HG03520 (cell line): ENCODE data around the gene KRTAP6-3.

Experiments used
- ATAC-seq: cut with Tn5 transposase; IDR thresholded peaks from one replicate; pipeline ENCODE4 v1.9.1; 2021; ENCODE audit warnings: mild to moderate bottlenecking, moderate library complexity; ENCODE audit not compliant: unreplicated experiment

Gene KRTAP6-3, protein sequence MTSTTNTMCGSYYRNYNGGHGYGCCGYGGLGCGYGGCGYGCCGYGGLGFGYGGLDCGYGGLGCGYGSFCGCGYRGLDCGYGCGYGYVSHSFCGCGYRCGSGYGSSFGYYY

GRCh38 chr21:30592140-30592539 lies at the start of gene KRTAP6-3:
Gene KRTAP6-3, plus strand, starts transcription at chr21:30592440. Its CDS starts 6 bp downstream, at chr21:30592446.
- ATAC-seq, result no peak

GRCh38 chr21:30552782-30553181 lies 39.5 kb upstream of the KRTAP6-3 start:
- ATAC-seq, result no peak

GRCh38 chr21:30555095-30555494 lies 37.1 kb upstream of the KRTAP6-3 start:
- ATAC-seq, result no peak

- ATAC-seq, result no peak
Observed at GRCh38 chr21:30561264-30561895, 30.9 kb upstream of the KRTAP6-3 start, which contains the start of gene KRTAP19-7. Gene KRTAP19-7, minus strand, starts transcription at chr21:30561314. Its CDS starts 25 bp downstream, at chr21:30561289.

GRCh38 chr21:30561957-30562356 lies 30.3 kb upstream of the KRTAP6-3 start:
- ATAC-seq, result no peak

DNA sequence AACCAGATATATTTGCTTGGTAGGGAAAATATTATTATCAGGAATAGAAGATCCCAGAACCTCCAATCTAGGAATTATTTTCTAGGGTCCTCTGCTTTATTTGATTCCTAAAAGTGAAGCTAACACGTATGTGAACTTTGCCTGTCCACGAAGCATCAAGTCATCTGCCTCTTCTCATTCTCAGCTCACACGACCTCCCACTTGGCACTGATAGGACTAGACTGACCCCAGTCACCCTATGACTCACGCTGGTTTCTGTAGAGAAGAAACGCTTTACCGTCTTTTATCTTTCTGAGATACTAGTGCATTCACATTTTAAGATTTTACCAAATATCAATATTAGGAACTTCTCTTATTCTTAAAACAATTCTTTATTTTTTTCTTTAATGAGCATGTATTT lies 29.2 kb upstream of the KRTAP6-3 start:
- no peak for ATAC-seq

DNA sequence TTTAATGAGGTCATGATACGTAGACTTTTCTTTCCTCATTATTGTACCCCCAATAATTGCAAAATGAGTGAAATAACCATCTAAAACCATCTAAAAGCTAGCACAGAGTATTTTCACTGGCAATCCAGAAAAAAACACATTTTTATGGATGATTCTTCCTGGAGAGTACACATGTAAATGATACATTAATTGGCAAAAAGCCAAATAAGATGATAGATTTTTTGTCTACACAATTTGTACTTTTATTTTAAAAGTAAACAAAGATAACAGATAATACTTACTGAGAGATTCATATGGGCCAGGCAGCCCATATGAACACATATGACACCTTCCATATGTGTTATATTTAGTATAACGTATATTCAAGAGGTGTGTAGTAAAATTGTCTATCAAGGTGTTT lies 28.6 kb upstream of the KRTAP6-3 start:
- ATAC-seq, result no peak

- ATAC-seq, result no peak
Observed at GRCh38 chr21:30567617-30568016, 24.6 kb upstream of the KRTAP6-3 start.

- no peak for ATAC-seq
Observed at GRCh38 chr21:30577766-30578165, 14.5 kb upstream of the KRTAP6-3 start.

DNA sequence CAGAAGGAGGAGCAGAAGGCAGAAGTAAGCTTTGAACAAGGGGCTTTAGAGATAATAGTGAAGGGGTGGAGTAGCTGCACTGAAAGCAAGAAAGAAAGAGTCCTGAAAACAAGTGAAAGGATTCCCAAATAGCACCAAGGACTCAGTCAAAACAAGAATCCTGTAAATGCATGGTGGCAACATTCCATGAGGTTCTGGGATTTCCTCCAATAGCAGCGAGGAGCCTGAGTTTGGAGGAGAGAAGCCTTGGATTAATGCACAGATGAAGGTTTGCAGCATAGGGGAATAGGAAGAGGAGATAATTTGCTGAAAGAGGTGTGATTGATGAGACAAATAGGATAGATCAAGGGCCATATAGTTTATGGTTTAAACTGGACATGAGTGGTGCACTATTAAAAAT lies 12.9 kb upstream of the KRTAP6-3 start:
- ATAC-seq, result no peak

GRCh38 chr21:30580132-30580531 lies 12.1 kb upstream of the KRTAP6-3 start:
- ATAC-seq, result no peak

DNA sequence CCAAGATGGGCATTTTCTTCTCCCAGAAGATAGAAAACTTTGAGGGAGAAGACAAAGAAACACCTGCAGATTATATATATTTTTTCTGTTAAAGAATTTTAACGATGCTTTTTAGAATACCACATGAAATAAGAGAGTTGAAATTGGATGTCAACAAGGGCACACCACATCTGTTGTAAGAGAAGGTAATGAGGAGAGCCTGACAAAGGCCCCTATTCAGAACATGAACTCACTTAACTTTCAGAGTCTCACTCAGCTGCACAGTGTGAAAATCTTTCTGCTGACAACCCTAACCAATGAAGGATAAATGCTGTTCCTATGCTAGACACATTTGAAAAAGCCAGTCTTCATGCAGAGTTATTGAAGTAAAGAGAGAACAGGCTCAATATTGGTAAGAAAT lies 9.4 kb upstream of the KRTAP6-3 start:
- ATAC-seq, result no peak

GRCh38 chr21:30590297-30590696 lies 1.9 kb upstream of the KRTAP6-3 start, which contains the start of gene KRTAP22-2:
Gene KRTAP22-2, minus strand, starts transcription at chr21:30590397.
- no peak for ATAC-seq

- ATAC-seq, result no peak
Observed at GRCh38 chr21:30598802-30599201, 6.6 kb downstream of the KRTAP6-3 start, which contains the start of gene KRTAP6-2. Gene KRTAP6-2, minus strand, starts transcription at chr21:30598902. Its CDS starts 28 bp downstream, at chr21:30598874.

DNA sequence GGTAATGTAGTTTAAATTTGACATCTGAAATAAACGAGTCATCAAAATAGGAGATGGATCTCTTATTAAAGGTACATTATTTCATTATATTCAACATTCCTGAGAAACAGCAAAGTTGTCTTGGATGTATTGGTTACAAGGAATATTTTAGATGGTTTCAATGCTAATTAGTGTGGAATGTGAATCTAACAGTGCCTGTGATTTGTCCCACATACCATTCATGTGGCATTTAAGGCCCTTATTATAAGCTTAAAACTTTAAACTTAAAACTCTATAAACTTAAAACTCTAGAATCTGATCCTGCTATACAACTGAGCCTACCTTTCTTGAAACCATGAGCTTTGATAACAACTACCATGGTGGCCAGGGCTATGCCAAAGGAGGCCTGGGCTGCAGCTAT lies 8.5 kb downstream of the KRTAP6-3 start, which contains the start of gene KRTAP22-1:
TSS of gene KRTAP22-1 (plus strand) at position 301 of the 400 bp plus-strand sequence.
- ATAC-seq, result no peak

GRCh38 chr21:30605968-30606367 lies 13.7 kb downstream of the KRTAP6-3 start:
- ATAC-seq, result no peak

GRCh38 chr21:30612132-30612531 lies 19.9 kb downstream of the KRTAP6-3 start:
- ATAC-seq, result no peak

DNA sequence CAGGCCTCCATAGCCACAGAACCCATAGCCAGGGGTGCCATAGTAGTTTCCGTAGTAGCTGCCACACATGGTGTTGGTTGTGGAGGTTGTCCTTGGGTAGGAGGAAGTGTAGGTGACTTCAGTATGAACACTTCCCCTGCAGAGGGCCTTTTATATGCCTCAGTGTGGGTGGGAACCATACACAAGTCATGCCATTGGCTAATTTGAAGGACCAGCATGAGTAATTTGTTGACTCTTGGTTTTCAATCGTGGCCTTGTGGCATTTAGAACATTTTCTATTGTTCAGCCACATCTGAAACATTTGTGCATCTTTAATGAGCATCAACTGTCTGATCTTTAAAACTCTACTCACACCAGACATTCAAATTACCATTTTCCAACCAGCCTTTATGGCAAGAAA lies 21.6 kb downstream of the KRTAP6-3 start, which contains the start of gene KRTAP6-1:
TSS of gene KRTAP6-1 (minus strand) at position 95 of the 400 bp plus-strand sequence. CDS start at position 69, 26 bp downstream.
- ATAC-seq, result no peak

DNA sequence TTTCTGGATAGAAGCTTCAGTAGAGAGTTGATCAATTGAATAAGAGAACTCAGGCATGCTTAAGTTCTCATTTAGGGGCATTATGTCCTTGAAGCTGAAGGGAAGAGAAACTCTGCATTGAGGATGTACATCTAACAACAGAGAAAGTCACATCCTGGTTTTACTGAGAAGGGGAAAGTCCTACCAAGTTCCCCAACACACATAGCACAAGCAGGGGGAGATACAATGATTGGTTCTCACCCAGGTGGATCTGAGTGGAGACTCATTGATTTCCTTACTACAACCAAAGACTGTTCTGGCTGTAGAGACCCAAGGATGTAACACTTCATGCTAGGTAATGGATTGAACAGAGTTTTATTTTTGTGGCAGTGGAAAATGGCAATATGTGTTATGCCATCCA lies 23.0 kb downstream of the KRTAP6-3 start:
- ATAC-seq, result no peak

GRCh38 chr21:30616125-30616524 lies 23.9 kb downstream of the KRTAP6-3 start, which contains the start of gene KRTAP20-1:
Gene KRTAP20-1, plus strand, starts transcription at chr21:30616425. Its CDS starts 30 bp downstream, at chr21:30616455.
- no peak for ATAC-seq

GRCh38 chr21:30620080-30620479 lies 27.8 kb downstream of the KRTAP6-3 start:
- ATAC-seq, result no peak

DNA sequence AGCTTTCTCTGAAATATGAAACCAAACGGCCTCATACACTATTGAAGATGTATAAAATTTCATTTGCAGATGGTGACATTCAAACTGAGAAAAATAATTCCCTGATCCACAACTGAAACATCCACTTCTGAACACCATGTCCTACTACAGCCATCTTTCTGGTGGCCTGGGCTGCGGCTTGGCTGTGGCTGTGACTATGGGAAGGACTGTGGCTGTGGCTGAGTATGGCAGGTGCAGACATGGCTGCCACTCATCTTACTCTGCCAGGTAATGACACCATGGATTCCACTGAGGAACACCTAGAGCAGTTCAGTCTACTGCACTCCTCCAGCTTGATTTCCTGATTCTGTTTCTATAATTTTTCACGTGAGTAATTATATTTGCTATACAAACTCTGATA lies 28.3 kb downstream of the KRTAP6-3 start, which contains the start of gene KRTAP20-4:
TSS of gene KRTAP20-4 (plus strand) at position 106 of the 400 bp plus-strand sequence.
- ATAC-seq, result no peak
